ENCODE measurements around the gene TRPV5.

Gene TRPV5

GRCh38 chr7:142938611-142939010 lies 5.1 kb upstream of the TRPV5 start:
- Mint-ChIP-seq H3K4me3 (no peak overlapping the region), H3K27ac (no peak overlapping the region), H3K36me3 (ENCODE audit: low read depth) (no peaks in the 10 kb centered on the region), H3K9me3 (no peaks in the 10 kb centered on the region), H3K4me1 (no peaks in the 10 kb centered on the region), H3K27me3 (ENCODE audit: low read depth) (peaks cover 11% of the 10 kb centered on the region)
- TF ChIP-seq CTCF (IDR thresholded peaks at IDR 0.05; ENCODE audit: unreplicated experiment in 3 of 3) = no peak

- Mint-ChIP-seq H3K4me1 (no peaks in the 10 kb centered on the region), H3K4me3 (no peak overlapping the region), H3K27ac (no peak overlapping the region), H3K36me3 (ENCODE audit: low read depth) (no peaks in the 10 kb centered on the region), H3K27me3 (ENCODE audit: low read depth) (peaks cover 9% of the 10 kb centered on the region), H3K9me3 (no peaks in the 10 kb centered on the region)
- no peak for TF ChIP-seq CTCF (IDR thresholded peaks at IDR 0.05; ENCODE audit: unreplicated experiment in 3 of 3)
Measured at GRCh38 chr7:142935941-142936565, 2.5 kb upstream of the TRPV5 start.

- no peaks in the 10 kb centered on the region for H3K4me1 Mint-ChIP-seq
- no peaks in the 10 kb centered on the region for H3K36me3 Mint-ChIP-seq (ENCODE audit: low read depth)
- H3K27ac Mint-ChIP-seq = no peak overlapping the region
- H3K4me3 Mint-ChIP-seq = no peak overlapping the region
- no peak for TF ChIP-seq CTCF (IDR thresholded peaks at IDR 0.05; ENCODE audit: unreplicated experiment in 3 of 3)
- H3K9me3 Mint-ChIP-seq = no peaks in the 10 kb centered on the region
- peaks cover 12% of the 10 kb centered on the region for H3K27me3 Mint-ChIP-seq (ENCODE audit: low read depth)
Measured at GRCh38 chr7:142934056-142934455, 510 bp upstream of the TRPV5 start.

GRCh38 chr7:142933092-142933475 lies 462 bp downstream of the TRPV5 start:
- peaks cover 16% of the 10 kb centered on the region for H3K27me3 Mint-ChIP-seq (ENCODE audit: low read depth)
- no peak overlapping the region for H3K4me3 Mint-ChIP-seq
- H3K4me1 Mint-ChIP-seq = no peaks in the 10 kb centered on the region
- TF ChIP-seq CTCF (IDR thresholded peaks at IDR 0.05; ENCODE audit: unreplicated experiment in 3 of 3) = no peak
- H3K9me3 Mint-ChIP-seq = no peaks in the 10 kb centered on the region
- no peaks in the 10 kb centered on the region for H3K36me3 Mint-ChIP-seq (ENCODE audit: low read depth)
- H3K27ac Mint-ChIP-seq = no peak overlapping the region

GRCh38 chr7:142932386-142933091 lies 1.0 kb downstream of the TRPV5 start:
- no peaks in the 10 kb centered on the region for H3K9me3 Mint-ChIP-seq
- no peak overlapping the region for H3K4me3 Mint-ChIP-seq
- no peaks in the 10 kb centered on the region for H3K36me3 Mint-ChIP-seq (ENCODE audit: low read depth)
- peaks cover 18% of the 10 kb centered on the region for H3K27me3 Mint-ChIP-seq (ENCODE audit: low read depth)
- no peaks in the 10 kb centered on the region for H3K4me1 Mint-ChIP-seq
- no peak for TF ChIP-seq CTCF (IDR thresholded peaks at IDR 0.05; ENCODE audit: unreplicated experiment in 3 of 3)
- no peak overlapping the region for H3K27ac Mint-ChIP-seq

Measured in nephron (organoid).